Activated CD4-positive, alpha-beta T cell treated with anti-CD3 and anti-CD28 coated beads, Interleukin-2, amount 10 ng/mL, durations not matched to agents 7 days and 5 days (primary cell): Measurements from ENCODE around the gene ACTL7B. TPM values are rescaled to one million over a fixed set of nuclear protein-coding genes. Genes with fewer than 3 reads are reported as not detected.

Experiments used
- CTCF ChIA-PET: fragments of 350-600 bp; sonication (Branson Sonifier 250); formaldehyde crosslinking; loops from one replicate; lab custom pipeline; 2021; ENCODE audit warnings: antibody characterized with exemption; lab: Charles Lee
- POLR2A ChIA-PET: fragments of 350-600 bp; sonication (Branson Sonifier 250); formaldehyde crosslinking; loops from one replicate; lab custom pipeline; 2021; ENCODE audit warnings: antibody characterized with exemption; lab: Charles Lee
- DNase-seq: peaks from one replicate; pipeline ENCODE4 v3.0.0-alpha.2; 2020
- H3K27ac Mint-ChIP-seq: one replicate; pipeline ENCODE4 v1.8.0; 2021; ENCODE audit warnings: mild to moderate bottlenecking, moderate library complexity, mixed read lengths
- H3K27me3 Mint-ChIP-seq: one replicate; pipeline ENCODE4 v1.8.0; 2021; ENCODE audit warnings: mixed read lengths
- H3K36me3 Mint-ChIP-seq: one replicate; pipeline ENCODE4 v1.8.0; 2021; ENCODE audit warnings: low read depth, mixed read lengths
- H3K4me1 Mint-ChIP-seq: one replicate; pipeline ENCODE4 v1.8.0; 2021; ENCODE audit warnings: mixed read lengths
- H3K4me3 Mint-ChIP-seq: one replicate; pipeline ENCODE4 v1.8.0; 2021; ENCODE audit warnings: mild to moderate bottlenecking, moderate library complexity, mixed read lengths
- H3K9me3 Mint-ChIP-seq: one replicate; pipeline ENCODE4 v1.8.0; 2021; ENCODE audit warnings: mixed read lengths
- total RNA-seq, 2 experiments: library from RNA; stranded (reverse); gene quantifications; one replicate each; pipeline ENCODE4 v1.2.3, GENCODE V29; 2021

Gene ACTL7B
- total RNA-seq, 2 experiments from 2014 or later, result not detected

- no peaks in the 10 kb centered on the region for H3K27me3 Mint-ChIP-seq
- H3K36me3 Mint-ChIP-seq, result peaks cover 15% of the 10 kb centered on the region
- no peaks in the 10 kb centered on the region for H3K9me3 Mint-ChIP-seq
- CTCF ChIA-PET, result interaction anchor here (0.7 kb wide), 1 partner anchor 10 kb away, joined by 3 read pairs; no protein-coding TSS in a partner anchor
- H3K4me3 Mint-ChIP-seq, result no peak overlapping the region
- no peak overlapping the region for H3K27ac Mint-ChIP-seq
- POLR2A ChIA-PET, result no interaction called here
- DNase-seq, result no peak
- peaks cover 3% of the 10 kb centered on the region for H3K4me1 Mint-ChIP-seq
Measured at GRCh38 chr9:108864446-108864845, 8.7 kb upstream of the ACTL7B start.

- no peak overlapping the region for H3K4me3 Mint-ChIP-seq
- ChIA-PET CTCF (interaction anchor here (0.7 kb wide), 1 partner anchor 9 kb away, joined by 3 read pairs; no protein-coding TSS in a partner anchor), POLR2A (no interaction called here)
Measured at GRCh38 chr9:108863891-108864290, 8.1 kb upstream of the ACTL7B start.

GRCh38 chr9:108861997-108862396 is 6.2 kb upstream of the ACTL7B start, which contains the start of gene ACTL7A:
ACTL7A (plus strand) TSS chr9:108862266; CDS start chr9:108862323, 57 bp downstream.
- no peaks in the 10 kb centered on the region for H3K36me3 Mint-ChIP-seq
- ChIA-PET CTCF (no interaction called here), POLR2A (no interaction called here)
- H3K4me3 Mint-ChIP-seq, result no peak within 1 kb of the TSS
- no peaks in the 10 kb centered on the region for H3K27me3 Mint-ChIP-seq
- peaks cover 3% of the 10 kb centered on the region for H3K4me1 Mint-ChIP-seq
- H3K9me3 Mint-ChIP-seq, result no peaks in the 10 kb centered on the region
- no peak for DNase-seq
- no peak within 1 kb of the TSS for H3K27ac Mint-ChIP-seq

More at GRCh38 chr9:108863891-108864290, 8.1 kb upstream of the ACTL7B start:
- H3K27me3 Mint-ChIP-seq, result no peaks in the 10 kb centered on the region
- peaks cover 3% of the 10 kb centered on the region for H3K4me1 Mint-ChIP-seq
- H3K9me3 Mint-ChIP-seq, result no peaks in the 10 kb centered on the region
- H3K36me3 Mint-ChIP-seq, result peaks cover 10% of the 10 kb centered on the region
- DNase-seq, result no peak
- H3K27ac Mint-ChIP-seq, result no peak overlapping the region

GRCh38 chr9:108861464-108861863 is 5.7 kb upstream of the ACTL7B start:
- H3K27me3 Mint-ChIP-seq, result no peaks in the 10 kb centered on the region
- no peak overlapping the region for H3K27ac Mint-ChIP-seq
- H3K4me1 Mint-ChIP-seq, result peaks cover 3% of the 10 kb centered on the region
- CTCF ChIA-PET, result interaction anchor here (1.6 kb wide), 1 partner anchor 10 kb away, joined by 3 read pairs; no protein-coding TSS in a partner anchor
- H3K9me3 Mint-ChIP-seq, result no peaks in the 10 kb centered on the region
- no peak for DNase-seq
- H3K36me3 Mint-ChIP-seq, result no peaks in the 10 kb centered on the region
- H3K4me3 Mint-ChIP-seq, result no peak overlapping the region
- POLR2A ChIA-PET, result no interaction called here

- Mint-ChIP-seq H3K36me3 (no peaks in the 10 kb centered on the region), H3K9me3 (no peaks in the 10 kb centered on the region), H3K4me1 (peaks cover 3% of the 10 kb centered on the region), H3K27ac (no peak overlapping the region), H3K27me3 (no peaks in the 10 kb centered on the region), H3K4me3 (no peak overlapping the region)
- CTCF ChIA-PET, result interaction anchor here (1.6 kb wide), 1 partner anchor 10 kb away, joined by 3 read pairs; no protein-coding TSS in a partner anchor
- DNase-seq, result no peak
- POLR2A ChIA-PET, result no interaction called here
Measured at GRCh38 chr9:108860764-108861163, 5.0 kb upstream of the ACTL7B start.

- Mint-ChIP-seq H3K36me3 (no peaks in the 10 kb centered on the region), H3K27me3 (no peaks in the 10 kb centered on the region), H3K9me3 (no peaks in the 10 kb centered on the region), H3K27ac (no peak overlapping the region), H3K4me3 (no peak overlapping the region), H3K4me1 (peaks cover 3% of the 10 kb centered on the region)
- ChIA-PET POLR2A (no interaction called here), CTCF (interaction anchor here (1.6 kb wide), 1 partner anchor 9 kb away, joined by 3 read pairs; no protein-coding TSS in a partner anchor)
- DNase-seq, result no peak
Measured at GRCh38 chr9:108860354-108860753, 4.6 kb upstream of the ACTL7B start.

GRCh38 chr9:108859459-108860114 is 3.8 kb upstream of the ACTL7B start:
- no peak overlapping the region for H3K4me3 Mint-ChIP-seq
- H3K4me1 Mint-ChIP-seq, result peaks cover 3% of the 10 kb centered on the region
- no peak for DNase-seq
- H3K9me3 Mint-ChIP-seq, result no peaks in the 10 kb centered on the region
- H3K36me3 Mint-ChIP-seq, result no peaks in the 10 kb centered on the region
- H3K27me3 Mint-ChIP-seq, result no peaks in the 10 kb centered on the region
- H3K27ac Mint-ChIP-seq, result no peak overlapping the region
- ChIA-PET CTCF (interaction anchor here (0.8 kb wide), 1 partner anchor 18 kb away, joined by 3 read pairs; no protein-coding TSS in a partner anchor), POLR2A (no interaction called here)

GRCh38 chr9:108857572-108857971 is 1.8 kb upstream of the ACTL7B start:
- ChIA-PET CTCF (no interaction called here), POLR2A (no interaction called here)
- Mint-ChIP-seq H3K36me3 (no peaks in the 10 kb centered on the region), H3K27me3 (no peaks in the 10 kb centered on the region), H3K9me3 (no peaks in the 10 kb centered on the region), H3K4me3 (no peak overlapping the region), H3K27ac (no peak overlapping the region), H3K4me1 (peaks cover 3% of the 10 kb centered on the region)
- DNase-seq, result no peak

- Mint-ChIP-seq H3K27me3 (peaks cover 2% of the 10 kb centered on the region), H3K4me1 (peaks cover 3% of the 10 kb centered on the region), H3K4me3 (no peak overlapping the region), H3K36me3 (no peaks in the 10 kb centered on the region), H3K9me3 (no peaks in the 10 kb centered on the region), H3K27ac (no peak overlapping the region)
- ChIA-PET CTCF (no interaction called here), POLR2A (no interaction called here)
- DNase-seq, result no peak
Measured at GRCh38 chr9:108855529-108855886, 278 bp downstream of the ACTL7B start.

- H3K4me3 Mint-ChIP-seq, result no peak overlapping the region
Measured at GRCh38 chr9:108854641-108855528, 901 bp downstream of the ACTL7B start.

GRCh38 chr9:108854094-108854493 is 1.7 kb downstream of the ACTL7B start:
- Mint-ChIP-seq H3K27ac (no peak overlapping the region), H3K4me1 (no peaks in the 10 kb centered on the region), H3K27me3 (peaks cover 2% of the 10 kb centered on the region), H3K9me3 (no peaks in the 10 kb centered on the region), H3K36me3 (no peaks in the 10 kb centered on the region), H3K4me3 (no peak overlapping the region)
- DNase-seq, result no peak
- ChIA-PET CTCF (interaction anchor here (0.7 to 0.9 kb wide), 2 partner anchors 17 to 380 kb away, joined by 3 read pairs; no protein-coding TSS in a partner anchor), POLR2A (no interaction called here)

More at GRCh38 chr9:108854641-108855528, 901 bp downstream of the ACTL7B start:
- Mint-ChIP-seq H3K27me3 (peaks cover 2% of the 10 kb centered on the region), H3K4me1 (peaks cover 3% of the 10 kb centered on the region), H3K36me3 (no peaks in the 10 kb centered on the region), H3K9me3 (no peaks in the 10 kb centered on the region), H3K27ac (no peak overlapping the region)
- POLR2A ChIA-PET, result no interaction called here
- CTCF ChIA-PET, result interaction anchor here (0.6 to 0.9 kb wide), 3 partner anchors 10 to 22 kb away, joined by 3 to 5 read pairs (median 3); no protein-coding TSS in a partner anchor
- no peak for DNase-seq

GRCh38 chr9:108852079-108852478 is 3.7 kb downstream of the ACTL7B start:
- Mint-ChIP-seq H3K4me1 (no peaks in the 10 kb centered on the region), H3K9me3 (no peaks in the 10 kb centered on the region), H3K4me3 (no peak overlapping the region), H3K36me3 (no peaks in the 10 kb centered on the region), H3K27ac (no peak overlapping the region), H3K27me3 (peaks cover 2% of the 10 kb centered on the region)
- DNase-seq, result no peak
- ChIA-PET POLR2A (no interaction called here), CTCF (interaction anchor here (1.6 kb wide), 1 partner anchor 9 kb away, joined by 3 read pairs; no protein-coding TSS in a partner anchor)
